Endometrial microvascular endothelial cells (primary cell): ENCODE results near the gene FAM237A. TPM values are rescaled to one million over a fixed set of nuclear protein-coding genes. Genes with fewer than 3 reads are reported as not detected.

Experiments used
- in situ Hi-C: cut with HindIII; loops from 2 replicates; pipeline ENCODE4 v1.10.0; 2017; ENCODE audit warnings: low sequenced_read_pairs, low pct_unique_long_range_greater_than_20kb; ENCODE audit errors: inconsistent ontology term
- total RNA-seq: library from RNA; depleted of rRNA; stranded (reverse); fragments of >200 nt; gene quantifications from one replicate; pipeline ENCODE4 v1.2.3, GENCODE V29; 2015; ENCODE audit errors: inconsistent ontology term

The FAM237A gene
- total RNA-seq, result not detected

DNA sequence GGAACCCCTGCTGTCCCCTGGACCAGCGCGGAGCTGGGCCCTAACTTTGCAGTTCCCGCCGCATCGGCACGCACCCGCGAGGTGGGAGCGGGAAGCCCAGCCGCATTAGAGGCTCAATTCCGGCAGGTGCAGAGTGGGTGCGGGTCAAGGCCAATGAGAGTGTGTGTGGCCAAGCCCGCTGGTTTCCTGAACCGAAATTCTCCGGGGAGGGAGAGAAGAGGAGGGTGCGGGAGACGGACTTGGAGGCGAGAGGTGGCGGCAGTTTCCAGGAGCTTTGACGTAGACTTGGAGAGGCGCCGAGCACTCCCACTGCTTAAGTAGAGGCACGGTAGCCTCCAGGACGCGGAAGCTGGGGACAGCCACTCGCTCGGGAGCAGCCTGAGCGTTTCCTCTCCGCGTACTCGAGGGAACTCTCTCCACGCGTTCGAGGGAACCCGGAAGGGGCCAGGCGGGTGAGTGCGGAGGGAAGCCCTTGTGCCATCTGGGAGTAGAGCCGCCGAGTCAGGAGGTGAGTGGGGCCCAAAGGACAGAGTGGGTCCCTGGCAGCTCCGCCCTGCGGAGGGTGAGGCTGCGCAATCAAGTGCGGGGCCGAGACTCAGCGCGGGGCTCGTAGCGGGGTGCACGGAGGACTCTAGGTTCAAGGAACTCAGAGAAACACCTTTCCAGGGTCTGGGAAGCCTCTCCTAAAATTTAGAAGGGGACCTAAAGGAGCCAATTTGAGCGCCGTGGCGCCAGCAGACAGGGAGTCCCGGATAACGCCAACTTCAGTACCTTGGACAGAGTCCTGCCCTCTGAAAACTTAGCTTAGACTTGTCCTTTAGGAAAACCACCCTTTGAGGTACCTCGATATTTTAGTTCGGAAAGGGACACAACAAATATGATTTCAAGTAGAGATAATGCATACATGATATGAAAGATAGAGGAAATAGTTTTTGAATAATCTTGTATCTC, at the start of gene FAM237A:
FAM237A (plus strand) TSS at position 413 of the 951 bp plus-strand sequence. CDS start 1,750 bp downstream, outside the sequence.
- in situ Hi-C loops, result no loop called here

- in situ Hi-C loops, result no loop called here
Observed at GRCh38 chr2:206597717-206598218, 44.5 kb upstream of the FAM237A start.

DNA sequence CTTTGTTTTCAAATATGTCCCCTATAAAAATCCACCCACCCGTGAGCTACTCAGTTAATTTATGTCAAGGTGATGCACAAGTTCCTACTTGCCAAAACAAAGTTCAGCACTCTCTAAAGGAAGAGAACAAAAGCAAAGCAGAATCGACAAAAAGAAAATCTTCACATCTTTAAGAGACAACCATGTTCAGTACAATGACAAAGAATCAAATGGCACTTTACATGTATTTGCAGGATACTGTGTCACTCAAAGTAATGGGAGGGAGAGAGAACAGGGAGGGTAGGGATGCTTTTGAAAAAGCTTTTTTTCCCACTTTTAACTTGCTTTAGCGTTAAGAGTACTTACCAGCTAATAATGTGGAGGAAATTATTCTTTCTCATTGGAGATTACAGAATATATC, 39.0 kb upstream of the FAM237A start:
- in situ Hi-C loops, result no loop called here

GRCh38 chr2:206610451-206610850, 31.8 kb upstream of the FAM237A start:
- in situ Hi-C loops, result no loop called here

- in situ Hi-C loops, result no loop called here
Observed at GRCh38 chr2:206611191-206611590, 31.1 kb upstream of the FAM237A start.

GRCh38 chr2:206611736-206612135, 30.6 kb upstream of the FAM237A start:
- in situ Hi-C loops, result no loop called here

- in situ Hi-C loops, result no loop called here
Observed at GRCh38 chr2:206614811-206615210, 27.5 kb upstream of the FAM237A start.

GRCh38 chr2:206615417-206616089, 26.7 kb upstream of the FAM237A start:
- in situ Hi-C loops, result no loop called here

DNA sequence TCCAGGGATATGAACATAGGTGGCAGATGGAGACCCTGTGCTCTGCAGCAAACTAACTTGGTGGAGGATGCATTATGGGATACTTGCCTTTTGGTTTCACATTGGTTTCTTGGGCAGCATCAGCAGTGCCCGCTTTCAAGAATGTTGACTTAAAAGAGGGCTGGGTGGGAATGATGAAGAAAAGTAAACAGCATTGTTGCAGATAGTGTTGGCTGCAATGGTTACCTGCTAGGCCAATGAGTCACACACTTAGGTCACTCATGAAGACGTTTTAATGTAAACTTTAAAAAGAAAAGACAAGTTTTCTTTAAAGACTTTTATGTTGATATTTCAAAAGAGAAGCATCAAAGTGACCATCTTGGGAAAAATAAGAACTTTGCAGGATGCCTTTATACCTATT, 26.1 kb upstream of the FAM237A start:
- in situ Hi-C loops, result no loop called here

DNA sequence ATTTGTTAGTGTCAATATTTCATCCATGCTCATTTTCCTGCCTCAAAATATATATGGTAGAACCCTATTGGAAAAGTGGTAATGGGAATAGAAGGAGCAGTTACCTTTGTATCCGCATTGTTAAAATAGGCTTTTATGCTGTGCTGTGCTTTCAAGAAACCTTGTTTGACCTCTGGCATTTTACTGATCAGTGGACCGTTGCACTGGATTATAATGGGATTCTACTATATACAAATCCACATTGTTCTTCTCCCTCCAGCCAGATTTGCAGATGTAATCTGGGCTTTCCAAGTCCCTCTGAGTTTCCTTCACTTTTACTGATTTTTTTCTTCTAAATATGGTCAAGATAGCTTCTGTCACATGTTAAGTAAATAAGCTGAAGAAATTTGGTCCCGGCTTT, 23.3 kb upstream of the FAM237A start:
- in situ Hi-C loops, result no loop called here

- in situ Hi-C loops, result no loop called here
Observed at GRCh38 chr2:206626108-206626507, 16.2 kb upstream of the FAM237A start.

DNA sequence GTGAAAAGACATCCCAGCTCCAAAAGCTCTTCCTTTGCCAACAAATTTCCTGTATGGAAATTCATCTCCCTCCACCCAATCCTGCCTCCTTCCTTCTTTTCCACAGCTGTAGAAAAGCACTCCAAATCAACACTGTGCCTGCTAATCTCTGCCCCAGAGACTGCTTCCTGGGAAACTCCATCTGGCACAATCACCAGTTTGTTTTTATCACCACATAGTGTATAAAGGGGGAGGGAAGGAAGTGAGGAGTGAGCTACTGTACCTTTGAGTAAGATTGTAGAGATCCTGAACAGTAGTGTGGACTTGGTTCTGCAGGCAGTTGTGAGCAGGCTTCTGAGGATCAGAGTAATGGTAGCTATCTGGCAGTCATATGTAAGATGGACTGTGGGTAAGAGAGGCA, 14.7 kb upstream of the FAM237A start:
- in situ Hi-C loops, result no loop called here

DNA sequence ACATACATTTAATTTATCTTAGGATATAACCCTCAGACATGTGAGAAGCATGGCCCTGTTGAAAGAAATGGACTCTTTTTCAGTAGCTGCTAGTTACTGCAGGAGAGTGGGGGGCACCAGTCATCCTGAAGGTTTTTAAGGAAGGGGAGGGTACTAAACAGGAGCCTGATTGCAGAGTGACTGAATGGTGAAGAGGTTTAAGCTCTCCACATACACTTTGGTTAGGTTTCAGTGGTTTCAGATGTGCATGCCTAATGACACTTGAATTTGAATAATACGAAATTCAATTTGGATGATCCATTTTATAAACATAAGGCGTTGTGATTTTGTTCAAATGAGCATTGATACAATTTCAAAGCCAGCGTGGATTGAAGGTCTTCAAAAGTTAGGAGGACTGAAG, 10.9 kb upstream of the FAM237A start:
- in situ Hi-C loops, result no loop called here

- in situ Hi-C loops, result no loop called here
Observed at GRCh38 chr2:206635015-206635414, 7.3 kb upstream of the FAM237A start.

DNA sequence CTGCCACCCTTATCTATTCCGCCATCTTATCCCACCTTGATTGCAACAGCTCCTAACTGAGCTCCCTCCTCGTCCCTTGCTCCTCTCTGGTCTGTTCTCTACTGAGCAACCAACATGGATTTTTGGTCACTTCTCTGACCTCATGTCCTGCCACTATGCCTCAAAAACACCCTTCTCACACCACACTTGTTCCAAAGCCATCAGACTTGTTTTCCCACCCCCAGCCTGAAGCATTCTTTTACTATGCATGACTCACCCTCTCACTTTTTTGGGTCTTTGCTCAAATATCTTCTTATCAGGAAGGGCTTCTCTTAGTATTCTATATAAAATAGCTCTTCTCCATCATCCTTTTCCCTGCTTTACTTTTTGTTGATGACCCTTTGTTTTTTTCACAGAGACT, 2.7 kb upstream of the FAM237A start:
- in situ Hi-C loops, result no loop called here

- in situ Hi-C loops, result no loop called here
Observed at GRCh38 chr2:206641226-206641625, 1.1 kb upstream of the FAM237A start.

DNA sequence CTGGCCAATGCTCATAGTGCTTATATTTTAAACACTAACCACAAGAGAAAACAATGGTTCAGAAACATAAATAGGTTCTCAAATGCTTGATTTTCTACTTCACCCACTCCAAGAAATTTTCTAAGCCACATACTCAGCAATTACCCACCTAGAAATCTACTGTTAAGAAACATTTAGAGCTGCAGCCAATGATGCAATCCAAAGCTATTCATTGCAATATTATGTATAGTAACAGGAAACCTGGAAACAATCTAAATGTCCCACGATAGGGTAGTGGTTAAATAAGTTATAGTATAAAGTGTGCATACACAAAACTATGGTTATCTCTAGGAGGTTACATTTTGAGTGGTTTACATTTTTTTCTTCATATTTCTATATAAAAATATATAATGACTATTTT, 5.7 kb downstream of the FAM237A start:
- in situ Hi-C loops, result no loop called here

DNA sequence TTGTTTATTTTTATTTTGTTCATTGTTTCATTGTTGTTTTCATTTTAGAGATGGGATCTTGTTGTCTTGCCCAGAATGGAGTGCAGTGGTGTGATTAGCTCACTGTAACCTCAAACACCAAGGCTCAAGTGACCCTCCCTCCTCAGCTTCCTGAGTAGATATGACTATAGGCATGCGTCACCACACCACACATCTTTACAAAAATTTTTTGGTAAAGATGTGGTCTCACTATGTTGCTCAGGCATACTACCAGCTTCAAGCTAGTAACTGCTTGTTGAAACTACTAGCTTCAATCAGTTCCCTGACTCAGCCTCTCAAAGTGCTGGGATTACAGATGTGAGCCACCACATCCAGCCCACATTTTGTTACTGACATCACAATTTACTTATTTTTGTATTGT, 14.8 kb downstream of the FAM237A start:
- in situ Hi-C loops, result no loop called here

- in situ Hi-C loops, result no loop called here
Observed at GRCh38 chr2:206665251-206665650, 23.0 kb downstream of the FAM237A start.
